HG02884 (cell line): ENCODE measurements around the gene MTF2.

ENCODE experiments used
- ATAC-seq: cut with Tn5 transposase; IDR thresholded peaks from one replicate; pipeline ENCODE4 v1.9.1; 2021; ENCODE audit warnings: mild to moderate bottlenecking, moderate library complexity; ENCODE audit not compliant: unreplicated experiment

The MTF2 gene

DNA sequence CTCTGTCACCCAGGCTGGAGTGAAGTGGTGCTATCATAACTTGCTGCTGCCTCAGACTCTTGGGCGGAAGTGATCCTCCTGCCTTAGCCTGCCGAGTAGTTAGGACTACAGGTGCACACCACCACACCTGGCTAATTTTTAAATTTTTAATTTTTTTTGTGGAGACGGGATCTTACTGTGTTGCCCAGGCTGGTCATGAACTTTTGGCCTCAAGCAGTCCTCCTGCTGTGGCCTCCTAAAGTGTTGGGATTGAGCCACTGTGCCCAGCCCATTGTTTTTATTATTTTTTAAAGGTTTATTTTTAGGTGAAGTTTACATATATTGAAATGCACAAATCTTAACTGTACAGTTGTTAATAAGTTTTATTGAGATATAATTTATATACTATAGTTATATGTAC is 3.2 kb downstream of the MTF2 start:
- no peak for ATAC-seq

DNA sequence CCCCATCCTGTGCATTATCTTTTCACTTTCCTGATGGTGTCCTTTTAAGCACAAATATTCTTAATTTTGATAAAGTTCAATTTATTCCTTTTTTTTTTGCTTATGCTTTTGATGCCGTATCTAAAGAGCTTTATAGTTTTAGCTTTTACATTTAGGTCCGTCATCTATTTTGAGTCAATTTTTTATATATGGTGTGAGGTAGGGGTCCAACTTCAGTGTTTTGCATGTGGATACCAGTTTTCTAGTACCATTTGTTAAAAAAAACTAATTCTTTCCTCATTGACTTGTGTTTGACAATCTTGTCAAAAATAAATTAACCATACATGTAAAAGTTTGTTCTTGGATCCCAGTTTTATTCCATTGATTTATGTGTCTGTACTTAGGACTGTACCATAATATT is 4.9 kb downstream of the MTF2 start:
- no peak for ATAC-seq

- no peak for ATAC-seq
Observed at GRCh38 chr1:93087532-93087931, 8.4 kb downstream of the MTF2 start.

DNA sequence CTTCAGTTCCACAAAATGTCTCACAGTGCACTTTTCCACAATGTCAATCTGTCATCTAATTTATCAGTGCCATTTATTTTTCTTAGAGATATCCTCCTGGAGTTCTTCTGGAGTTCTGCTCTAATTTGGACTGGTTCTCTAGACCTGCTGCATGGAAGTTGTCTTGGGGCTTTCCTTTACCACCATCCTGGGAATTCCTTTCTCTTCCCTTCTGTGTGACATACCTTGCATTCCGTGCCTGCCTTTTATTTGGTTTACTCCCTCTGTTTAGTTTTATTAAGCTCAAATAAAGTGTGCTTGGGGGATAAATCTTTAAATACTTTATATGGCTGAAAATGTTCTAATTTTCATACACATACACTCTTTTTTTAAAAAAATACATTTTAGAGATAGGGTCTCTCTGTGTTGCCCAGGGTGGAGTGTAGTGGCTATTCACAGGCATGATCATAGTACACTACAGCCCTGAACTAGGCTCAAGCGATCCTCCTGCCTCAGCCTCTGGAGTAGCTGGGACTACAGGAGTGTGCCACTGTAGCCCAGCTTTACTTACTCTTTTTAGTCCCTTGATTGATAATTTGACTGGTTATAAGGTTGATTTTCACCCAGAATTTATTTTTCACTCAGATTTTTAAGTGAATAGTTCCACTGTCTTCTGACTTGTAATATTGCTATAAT is 14.4 kb downstream of the MTF2 start:
- ATAC-seq, result no peak

GRCh38 chr1:93095804-93096585 is 16.9 kb downstream of the MTF2 start:
- ATAC-seq, result no peak

GRCh38 chr1:93102142-93102541 is 23.1 kb downstream of the MTF2 start:
- ATAC-seq, result no peak

DNA sequence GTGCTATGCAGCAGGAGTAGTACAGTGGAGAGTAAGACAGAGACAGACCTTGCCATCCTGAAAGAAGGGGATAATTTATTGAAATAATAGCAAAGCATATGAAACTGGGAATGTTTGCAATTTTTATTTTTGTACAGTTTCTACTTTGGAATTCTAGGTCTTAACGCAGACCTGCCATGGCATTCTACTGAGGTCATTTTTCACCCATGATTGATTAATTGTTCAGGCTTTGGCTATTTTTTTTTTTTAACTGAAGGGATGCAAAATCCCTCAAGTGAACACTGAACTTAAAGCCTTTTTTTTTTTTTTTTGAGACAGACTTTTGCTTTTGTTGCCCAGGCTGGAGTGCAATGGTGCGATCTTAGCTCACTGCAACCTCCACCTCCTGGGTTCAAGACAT is 27.1 kb downstream of the MTF2 start:
- ATAC-seq, result no peak

DNA sequence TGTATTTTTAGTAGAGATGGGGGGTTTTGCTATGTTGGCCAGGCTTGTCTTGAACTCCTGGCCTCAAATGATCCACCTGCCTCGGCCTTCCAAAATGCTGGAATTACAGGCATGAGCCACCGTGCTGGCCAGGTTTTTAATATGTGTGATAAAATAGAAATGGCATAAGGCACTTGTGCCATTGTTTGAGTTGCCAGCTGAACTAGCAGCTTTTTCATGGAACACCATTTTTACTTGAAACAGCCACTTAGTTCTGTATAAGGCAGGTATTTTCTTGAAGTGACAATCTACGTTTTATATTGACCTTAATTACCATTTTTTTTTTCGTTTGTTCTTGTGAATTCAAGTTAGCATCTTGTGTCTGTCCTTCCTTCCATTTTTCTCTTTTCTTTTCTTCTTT is 28.3 kb downstream of the MTF2 start:
- ATAC-seq, result no peak

DNA sequence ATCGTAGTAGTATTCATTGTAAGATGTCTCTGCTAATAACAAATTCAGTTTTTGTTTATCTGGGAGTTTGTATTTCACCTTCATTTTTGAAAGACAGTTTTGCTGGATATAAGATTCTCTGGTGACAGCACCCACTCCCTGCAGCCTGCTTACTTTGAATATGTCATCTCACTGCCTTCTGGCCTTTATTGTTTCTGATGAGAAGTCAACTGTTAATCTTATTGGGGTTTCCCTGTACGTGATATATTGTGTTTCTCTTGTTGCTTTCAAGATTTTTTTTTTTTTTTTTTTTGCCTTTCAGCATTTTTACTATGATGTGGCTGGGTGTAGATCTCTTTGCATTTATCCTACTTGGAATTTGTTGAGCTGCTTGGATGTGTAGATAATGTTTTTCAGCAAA is 29.3 kb downstream of the MTF2 start:
- no peak for ATAC-seq

DNA sequence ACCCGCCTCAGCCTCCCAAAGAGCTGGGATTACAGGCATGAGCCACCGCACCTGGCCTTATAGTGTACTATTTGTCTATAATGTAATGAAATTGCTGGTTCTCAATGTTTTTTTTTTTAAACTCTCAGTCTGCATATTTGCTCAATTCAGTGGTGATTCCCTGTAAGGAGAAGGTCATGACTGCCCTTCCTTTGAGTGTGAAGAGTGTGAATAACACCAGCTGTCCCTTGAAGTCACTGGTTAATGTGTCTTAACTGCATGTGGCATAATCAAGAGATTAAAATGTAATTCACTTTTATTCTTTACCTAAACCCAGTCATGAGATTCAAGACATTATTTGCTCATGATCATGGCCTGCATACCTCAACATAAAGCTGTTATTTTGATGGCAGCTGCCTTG is 30.5 kb downstream of the MTF2 start:
- ATAC-seq, result no peak

GRCh38 chr1:93111065-93111464 is 32.0 kb downstream of the MTF2 start:
- no peak for ATAC-seq

DNA sequence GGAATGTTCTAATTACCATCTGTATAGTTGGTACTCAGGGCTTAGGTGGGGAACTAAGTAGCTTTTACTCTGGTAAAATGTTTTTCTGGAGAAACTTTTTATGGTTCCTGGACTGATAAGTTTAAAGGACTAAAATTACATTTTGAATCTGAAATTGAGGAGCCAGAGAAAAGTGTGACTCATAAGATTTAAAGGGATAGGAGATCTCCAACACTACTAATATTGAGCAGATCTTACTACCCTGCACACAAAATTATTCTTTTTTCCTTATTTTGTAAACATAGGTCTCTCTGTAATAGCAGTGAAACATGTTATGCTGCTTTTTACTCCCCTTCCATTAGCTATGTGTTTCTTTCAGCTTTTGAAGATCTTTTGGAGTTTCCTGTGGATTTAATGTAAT is 32.5 kb downstream of the MTF2 start:
- ATAC-seq, result no peak

DNA sequence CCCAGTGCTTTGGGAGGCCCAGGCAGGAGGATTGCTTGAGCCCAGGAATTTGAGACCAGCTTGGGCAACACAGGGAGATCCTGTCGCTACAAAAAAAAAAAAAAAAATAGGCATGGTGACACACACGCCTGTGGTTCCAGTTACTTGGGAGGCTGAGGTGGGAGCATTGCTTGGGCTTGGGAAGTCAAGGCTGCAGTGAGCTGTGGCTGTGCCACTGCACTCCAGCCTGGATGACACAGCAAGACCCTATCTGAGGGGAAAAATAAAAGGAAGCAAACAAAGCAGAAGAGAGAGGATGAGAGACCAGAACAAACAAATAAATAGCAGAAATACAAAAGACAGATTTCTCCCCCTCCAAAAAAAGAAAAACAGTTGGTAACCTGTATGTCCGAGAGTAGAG is 34.0 kb downstream of the MTF2 start:
- ATAC-seq, result no peak

DNA sequence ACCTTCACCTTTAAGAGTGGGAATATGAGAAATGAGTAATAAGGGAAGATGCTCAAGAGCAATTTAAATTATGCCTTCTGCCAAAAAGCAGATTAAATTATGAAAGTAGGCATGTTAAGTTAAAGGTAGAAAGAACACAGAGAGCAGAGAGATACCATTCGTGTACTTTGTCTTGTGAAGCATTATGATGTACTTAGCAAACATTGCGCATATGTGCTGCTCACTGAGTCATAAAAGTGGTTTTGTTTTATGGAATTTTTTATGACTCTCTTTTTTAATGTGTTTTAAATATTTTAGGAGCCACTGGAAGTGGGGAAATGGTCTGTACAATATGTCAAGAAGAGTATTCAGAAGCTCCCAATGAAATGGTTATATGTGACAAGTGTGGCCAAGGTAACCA is 35.3 kb downstream of the MTF2 start:
- no peak for ATAC-seq

DNA sequence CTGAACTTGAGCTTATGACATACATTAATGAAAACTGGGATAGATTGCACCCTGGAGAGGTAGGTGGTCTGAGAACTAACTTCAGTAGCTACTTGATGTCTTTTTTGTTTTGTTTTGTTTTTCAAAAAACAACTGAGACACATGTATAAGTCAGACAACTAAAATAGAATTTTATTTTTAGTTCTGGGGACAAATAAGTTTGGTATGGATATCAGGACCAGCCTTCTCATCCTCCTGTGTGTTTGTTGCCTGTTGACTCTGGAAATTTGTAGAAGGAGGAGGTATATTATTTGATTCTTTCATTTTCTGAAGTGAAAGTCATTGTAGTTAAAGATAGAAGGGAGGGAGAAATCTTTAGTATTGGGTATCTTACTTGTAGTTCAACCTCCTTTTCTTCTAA is 41.5 kb downstream of the MTF2 start:
- ATAC-seq, result no peak

DNA sequence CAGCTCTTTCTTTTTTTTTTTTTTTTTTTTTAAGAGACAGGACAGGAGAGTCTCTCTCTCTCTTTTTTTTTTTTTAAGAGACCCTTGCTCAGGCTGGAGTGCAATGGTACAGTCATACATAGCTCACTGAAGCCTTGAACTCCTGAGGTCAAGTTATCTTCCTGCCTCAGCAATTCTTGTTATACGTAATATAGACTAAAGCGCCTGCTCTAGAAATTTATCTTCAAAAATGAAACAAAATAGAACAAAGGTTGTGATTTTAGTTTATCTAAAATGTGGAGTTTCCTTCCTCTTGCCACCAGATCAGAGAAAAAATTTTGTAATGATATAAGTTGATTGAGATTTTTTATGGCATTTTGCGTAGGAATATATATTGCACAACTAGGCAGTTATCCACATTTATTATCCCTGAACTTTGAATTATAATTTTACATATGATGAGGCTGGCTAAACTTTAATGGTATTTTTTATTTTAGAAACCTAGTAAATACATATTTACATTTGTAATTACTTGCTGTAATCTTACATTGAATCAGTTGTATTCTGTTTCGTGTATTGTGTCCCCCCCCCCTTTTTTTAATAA is 44.2 kb downstream of the MTF2 start:
- no peak for ATAC-seq

DNA sequence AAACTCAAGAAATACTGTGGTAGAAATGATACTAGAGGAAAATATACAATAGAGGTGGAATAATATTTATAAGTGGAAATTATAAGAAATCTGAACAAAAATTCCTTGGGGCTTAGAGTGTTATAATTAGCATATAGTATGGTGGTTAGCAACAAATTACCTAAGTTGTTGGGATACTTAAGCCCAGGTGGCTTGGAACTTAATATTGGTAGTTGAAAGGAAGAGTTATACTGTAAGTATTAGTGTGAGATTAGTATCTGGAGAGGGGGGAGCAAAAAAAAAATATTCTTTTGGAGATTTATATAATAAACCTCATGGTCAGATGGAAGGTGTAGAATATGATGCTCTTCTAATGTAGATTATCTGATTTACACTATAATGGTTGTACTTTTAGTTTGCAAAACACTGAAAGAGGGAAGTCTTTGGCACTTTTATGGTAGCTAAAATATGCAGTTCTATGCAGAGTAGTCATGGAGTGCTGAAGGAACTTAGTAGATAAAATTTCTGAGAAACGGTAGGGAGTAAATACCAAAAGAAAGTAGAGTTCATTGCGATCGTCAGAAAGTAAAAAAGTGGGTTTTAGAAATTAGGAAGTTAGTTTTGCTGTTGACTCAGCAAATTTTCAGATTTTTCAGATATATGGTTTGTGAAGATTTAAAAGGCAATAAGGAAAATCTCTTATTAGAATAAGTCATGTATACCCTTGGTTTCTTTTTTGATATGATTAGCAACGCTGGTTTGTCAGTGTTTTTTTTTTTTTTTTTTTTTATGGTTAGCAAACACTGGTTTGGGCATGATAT is 45.7 kb downstream of the MTF2 start:
- no peak for ATAC-seq

DNA sequence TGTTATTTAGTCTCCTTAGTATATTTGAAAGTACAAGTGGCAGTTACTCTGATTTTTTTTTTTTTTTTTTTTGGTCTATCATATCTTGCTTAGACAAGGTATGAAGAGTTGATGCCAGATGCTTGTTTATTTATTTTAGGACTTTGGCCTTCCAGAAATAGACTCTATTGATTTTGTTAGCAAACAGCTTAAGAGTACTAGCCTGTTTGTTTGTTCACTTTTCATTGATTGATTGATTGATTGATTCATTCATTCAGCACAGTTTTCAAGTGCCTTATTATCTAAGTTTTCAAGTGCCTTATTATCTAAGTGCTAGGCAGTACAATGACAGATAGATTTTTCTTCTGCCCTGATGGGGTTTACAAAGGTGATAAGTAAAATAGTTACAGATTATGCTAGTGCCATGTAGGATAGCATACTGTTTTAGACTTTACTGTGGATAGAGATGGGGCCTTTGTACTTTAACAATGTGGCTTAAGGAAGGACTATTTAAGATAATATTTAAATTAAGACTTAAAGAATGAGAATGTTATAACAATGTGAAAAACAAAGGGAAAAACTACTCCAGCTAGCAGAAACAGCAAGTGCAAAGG is 50.5 kb downstream of the MTF2 start:
- ATAC-seq, result no peak

DNA sequence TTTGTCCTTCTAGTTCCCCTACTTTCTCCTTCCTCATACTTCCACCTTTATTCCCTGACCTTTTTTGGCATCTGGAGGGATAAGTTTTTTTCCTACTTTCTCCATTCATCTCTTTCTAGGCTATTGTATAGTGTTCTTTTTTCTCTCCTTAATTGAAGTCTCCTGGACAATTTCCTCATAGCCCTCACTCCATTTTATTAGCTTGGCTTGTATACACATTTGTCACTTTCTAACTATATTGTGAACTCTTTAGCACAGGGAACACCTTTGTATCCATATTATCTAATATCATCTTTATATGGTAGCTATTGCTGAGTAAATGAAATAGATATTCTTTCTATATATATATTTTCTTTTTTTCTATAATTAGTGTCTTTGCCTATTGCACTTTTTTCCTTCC is 53.6 kb downstream of the MTF2 start:
- no peak for ATAC-seq

- ATAC-seq, result no peak
Observed at GRCh38 chr1:93136445-93136844, 57.4 kb downstream of the MTF2 start.

GRCh38 chr1:93137604-93138292 is 58.7 kb downstream of the MTF2 start:
- no peak for ATAC-seq
